ENCODE results near the gene NAV3. TPM values are rescaled to one million over a fixed set of nuclear protein-coding genes. Genes with fewer than 3 reads are reported as not detected.

NAV3 gene
- total and polyA plus RNA-seq, 10 donors = 0.74 to 111 (median 40.4) TPM

GRCh38 chr12:78171061-78171460 lies 340.4 kb downstream of the NAV3 start:
- TF ChIP-seq POLR2AphosphoS5 (IDR thresholded peaks at IDR 0.05) = no peak
- no peak for TF ChIP-seq CTCF (IDR thresholded peaks at IDR 0.05 in 8 of 11, conservative IDR thresholded peaks at IDR 0.05 in 3 of 11)
- TF ChIP-seq POLR2A (IDR thresholded peaks at IDR 0.05) = no peak
- intact Hi-C loops (cut with DNase I; ENCODE audit: low total_unique reads) = no loop called here

GRCh38 chr12:78176643-78177042 lies 345.9 kb downstream of the NAV3 start:
- H3K4me1 ChIP-seq = no peaks in the 10 kb centered on the region
- intact Hi-C loops (cut with DNase I; ENCODE audit: low total_unique reads) = no loop called here
- no peak overlapping the region for H3K27ac ChIP-seq
- no peaks in the 10 kb centered on the region for H3K9me3 ChIP-seq
- H3K27me3 ChIP-seq (replicated peaks in 1 of 7) = no peaks in the 10 kb centered on the region
- DNase-seq = no peak
- no peak overlapping the region for H3K4me3 ChIP-seq
- TF ChIP-seq POLR2AphosphoS5 (IDR thresholded peaks at IDR 0.05) (no peak), CTCF (IDR thresholded peaks at IDR 0.05 in 8 of 11, conservative IDR thresholded peaks at IDR 0.05 in 3 of 11) (no peak), POLR2A (IDR thresholded peaks at IDR 0.05) (no peak)
- 86 to 90% (median 89%) methylated on average over 4 of the region's 4 CpGs for WGBS, 5 donors
- H3K36me3 ChIP-seq = peaks cover 0 to 7% (median 0%) of the 10 kb centered on the region in 6 donors

More at GRCh38 chr12:78171061-78171460, 340.4 kb downstream of the NAV3 start:
- 67 to 84% (median 78%) methylated on average over 1 of the region's 1 CpG for WGBS, 5 donors
- Histone ChIP-seq H3K27ac (no peak overlapping the region), H3K9me3 (no peaks in the 10 kb centered on the region), H3K27me3 (replicated peaks in 1 of 7) (no peaks in the 10 kb centered on the region), H3K36me3 (no peaks in the 10 kb centered on the region), H3K4me3 (no peak overlapping the region), H3K4me1 (no peaks in the 10 kb centered on the region)
- no peak for DNase-seq

DNA sequence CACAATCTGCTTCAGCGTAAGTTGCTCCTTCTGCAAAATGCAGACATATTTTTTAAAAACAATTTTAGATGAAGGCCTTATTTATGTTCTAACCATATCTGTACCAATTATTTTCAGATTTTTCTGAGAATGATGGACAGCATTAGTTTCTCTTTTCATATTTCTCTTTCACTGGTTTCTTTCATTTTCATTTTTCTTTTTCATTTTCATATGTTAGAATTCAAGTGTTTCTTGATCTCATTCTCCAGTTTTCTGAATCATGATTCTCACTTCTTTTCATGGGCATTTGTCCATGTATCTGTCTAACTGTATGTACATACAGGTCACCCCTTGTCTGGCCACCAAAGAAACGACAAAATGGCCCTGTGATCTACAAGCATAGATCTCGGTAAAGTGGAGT lies 346.6 kb downstream of the NAV3 start:
- Histone ChIP-seq H3K4me1 (no peaks in the 10 kb centered on the region), H3K36me3 (peaks cover 0 to 7% (median 0%) of the 10 kb centered on the region in 6 donors), H3K4me3 (no peak overlapping the region), H3K27me3 (replicated peaks in 1 of 7) (no peaks in the 10 kb centered on the region), H3K9me3 (no peaks in the 10 kb centered on the region), H3K27ac (no peak overlapping the region)
- DNase-seq = no peak
- no peak for TF ChIP-seq POLR2A (IDR thresholded peaks at IDR 0.05)
- TF ChIP-seq CTCF (IDR thresholded peaks at IDR 0.05 in 8 of 11, conservative IDR thresholded peaks at IDR 0.05 in 3 of 11) = no peak
- no peak for TF ChIP-seq POLR2AphosphoS5 (IDR thresholded peaks at IDR 0.05)
- intact Hi-C loops (cut with DNase I; ENCODE audit: low total_unique reads) = no loop called here
- WGBS, 5 donors = 87 to 95% (median 91%) methylated on average over 3 of the region's 3 CpGs

DNA sequence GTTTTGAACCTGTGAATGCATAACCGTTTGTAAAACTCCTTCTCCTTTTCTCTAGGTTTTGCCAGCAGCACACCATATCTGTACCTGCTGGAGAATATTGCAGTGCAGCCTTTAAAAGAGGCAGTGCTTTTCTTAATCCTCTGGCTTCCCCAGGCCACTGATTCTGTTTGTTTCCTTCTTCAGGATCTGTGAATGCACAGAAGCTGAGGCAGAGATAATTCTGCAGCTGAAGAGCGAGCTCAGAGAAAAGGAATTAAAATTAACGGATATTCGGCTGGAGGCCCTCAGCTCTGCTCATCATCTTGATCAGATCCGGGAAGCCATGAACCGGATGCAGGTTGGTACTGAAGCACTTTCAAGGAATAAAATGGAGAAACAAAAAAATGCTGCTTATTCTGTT lies 348.7 kb downstream of the NAV3 start:
- Histone ChIP-seq H3K9me3 (no peaks in the 10 kb centered on the region), H3K27me3 (replicated peaks in 1 of 7) (no peaks in the 10 kb centered on the region), H3K27ac (no peak overlapping the region), H3K4me1 (no peaks in the 10 kb centered on the region), H3K4me3 (no peak overlapping the region), H3K36me3 (peaks cover 0 to 7% (median 2%) of the 10 kb centered on the region in 6 donors)
- intact Hi-C loops (cut with DNase I; ENCODE audit: low total_unique reads) = no loop called here
- WGBS, 5 donors = 74 to 79% (median 77%) methylated on average over 6 of the region's 6 CpGs
- TF ChIP-seq CTCF (IDR thresholded peaks at IDR 0.05 in 8 of 11, conservative IDR thresholded peaks at IDR 0.05 in 3 of 11) = no peak
- no peak for TF ChIP-seq POLR2AphosphoS5 (IDR thresholded peaks at IDR 0.05)
- TF ChIP-seq POLR2A (IDR thresholded peaks at IDR 0.05) = no peak
- DNase-seq = no peak

Data from spleen (tissue), 11 donors.